Fibroblast of lung (primary cell): ENCODE measurements around the gene LRCOL1.

Experiments used
- CTCF ChIP-seq, 2 donors: IDR thresholded peaks in 1 of 2; conservative IDR thresholded peaks in 1 of 2; 1 replicate in 1 of 2; 2 replicates in 1 of 2; pipeline ENCODE4 v1.5.1; 2011 to 2012; ENCODE audit warnings: low read length in 2 of 2, control low read depth in 1 of 2, inconsistent platforms in 1 of 2, low read depth in 1 of 2, mild to moderate bottlenecking in 1 of 2
- EZH2 ChIP-seq: IDR thresholded peaks from 2 replicates; pipeline ENCODE4 v1.5.1; 2012; ENCODE audit warnings: low read length, control low read depth, mild to moderate bottlenecking; ENCODE audit errors: missing control alignments

DNA sequence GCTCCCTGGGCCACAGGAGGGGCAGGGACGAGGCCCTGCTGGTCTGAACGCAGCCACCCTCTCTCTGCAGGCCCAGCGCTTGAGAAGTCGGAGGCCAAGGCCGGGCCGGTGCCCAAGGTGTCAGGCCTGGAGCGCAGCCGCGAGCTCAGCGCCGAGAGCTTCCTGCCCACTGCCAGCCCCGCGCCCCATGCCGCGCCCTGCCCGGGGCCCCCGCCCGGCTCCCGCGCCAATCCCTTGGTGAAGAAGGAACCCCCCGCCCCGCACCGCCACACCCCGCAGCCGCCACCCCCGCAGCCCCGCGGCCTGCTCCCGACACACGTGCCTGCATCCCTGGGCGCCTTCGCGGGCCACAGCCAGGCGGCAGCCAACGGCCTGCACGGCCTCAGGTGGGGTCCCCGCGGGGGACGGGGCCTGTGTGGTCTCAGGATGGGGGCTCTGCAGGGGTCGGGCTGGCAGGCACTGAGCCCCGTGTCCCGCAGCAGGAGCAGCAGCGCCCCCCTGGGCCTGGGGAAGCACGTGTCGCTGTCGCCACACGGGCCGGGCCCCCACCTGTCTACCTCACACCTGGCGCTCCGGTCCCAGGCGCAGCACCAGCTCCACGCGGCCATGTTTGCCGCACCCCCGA lies 40.4 kb downstream of the LRCOL1 start:
- TF ChIP-seq CTCF (conservative IDR thresholded peaks at IDR 0.05 in 1 of 2, IDR thresholded peaks at IDR 0.05 in 1 of 2; ENCODE audit: low read depth in 1 of 2, low read length in 2 of 2) (no peak), EZH2 (no peak)
